Neural crest cell (in vitro differentiated cells): ENCODE results near the gene FRMD4A. TPM values are rescaled to one million over a fixed set of nuclear protein-coding genes. Genes with fewer than 3 reads are reported as not detected.
A peak's percentile ranks its signal among the peaks of the same experiment; 100 is the strongest.

Experiments
- DNase-seq: peaks from one replicate; pipeline ENCODE4 v3.0.0; 2021; ENCODE audit warnings: low read depth, mixed read lengths, low spot score
- H3K27ac Mint-ChIP-seq: one replicate; pipeline ENCODE4 v1.8.0; 2021; ENCODE audit warnings: mild to moderate bottlenecking, mixed read lengths; ENCODE audit not compliant: unreplicated experiment
- H3K27me3 Mint-ChIP-seq: 2 replicates; pipeline ENCODE4 v1.8.0; 2021; ENCODE audit warnings: low read depth, mild to moderate bottlenecking, mixed read lengths
- H3K36me3 Mint-ChIP-seq: 2 replicates; pipeline ENCODE4 v1.8.0; 2021; ENCODE audit warnings: low read depth, mild to moderate bottlenecking, mixed read lengths
- H3K4me1 Mint-ChIP-seq: 2 replicates; pipeline ENCODE4 v1.8.0; 2021; ENCODE audit warnings: mixed read lengths
- H3K4me3 Mint-ChIP-seq: one replicate; pipeline ENCODE4 v1.8.0; 2021; ENCODE audit warnings: mild to moderate bottlenecking, mixed read lengths
- H3K9me3 Mint-ChIP-seq: 2 replicates; pipeline ENCODE4 v1.8.0; 2021; ENCODE audit warnings: mixed read lengths
- total RNA-seq: library from RNA; stranded (reverse); gene quantifications from 2 replicates; pipeline ENCODE4 v1.2.1, GENCODE V29; 2021
- TF ChIP-seq, protein P1 (sequence below): fragments of 200-600 bp; sonication (generic); conservative IDR thresholded peaks from 2 replicates; pipeline ENCODE4 v1.5.0; 2021; ENCODE audit warnings: antibody characterized with exemption, mild to moderate bottlenecking

FRMD4A gene
- total RNA-seq, 1 donor from 2014 or later: 65.3 TPM

- H3K27ac Mint-ChIP-seq: no peak overlapping the region
- TF ChIP-seq, protein P1, sequence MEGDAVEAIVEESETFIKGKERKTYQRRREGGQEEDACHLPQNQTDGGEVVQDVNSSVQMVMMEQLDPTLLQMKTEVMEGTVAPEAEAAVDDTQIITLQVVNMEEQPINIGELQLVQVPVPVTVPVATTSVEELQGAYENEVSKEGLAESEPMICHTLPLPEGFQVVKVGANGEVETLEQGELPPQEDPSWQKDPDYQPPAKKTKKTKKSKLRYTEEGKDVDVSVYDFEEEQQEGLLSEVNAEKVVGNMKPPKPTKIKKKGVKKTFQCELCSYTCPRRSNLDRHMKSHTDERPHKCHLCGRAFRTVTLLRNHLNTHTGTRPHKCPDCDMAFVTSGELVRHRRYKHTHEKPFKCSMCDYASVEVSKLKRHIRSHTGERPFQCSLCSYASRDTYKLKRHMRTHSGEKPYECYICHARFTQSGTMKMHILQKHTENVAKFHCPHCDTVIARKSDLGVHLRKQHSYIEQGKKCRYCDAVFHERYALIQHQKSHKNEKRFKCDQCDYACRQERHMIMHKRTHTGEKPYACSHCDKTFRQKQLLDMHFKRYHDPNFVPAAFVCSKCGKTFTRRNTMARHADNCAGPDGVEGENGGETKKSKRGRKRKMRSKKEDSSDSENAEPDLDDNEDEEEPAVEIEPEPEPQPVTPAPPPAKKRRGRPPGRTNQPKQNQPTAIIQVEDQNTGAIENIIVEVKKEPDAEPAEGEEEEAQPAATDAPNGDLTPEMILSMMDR: no peak
- H3K4me3 Mint-ChIP-seq: no peak overlapping the region
- no peak for DNase-seq
- H3K4me1 Mint-ChIP-seq: peaks cover 4% of the 10 kb centered on the region
- no peaks in the 10 kb centered on the region for H3K27me3 Mint-ChIP-seq
- H3K36me3 Mint-ChIP-seq: no peaks in the 10 kb centered on the region
- H3K9me3 Mint-ChIP-seq: peaks cover 4% of the 10 kb centered on the region
These were observed 268.0 kb downstream of the FRMD4A start for GRCh38 chr10:14062528-14063260.

- TF ChIP-seq, protein P1: no peak
- DNase-seq: no peak
- H3K9me3 Mint-ChIP-seq: peaks cover 8% of the 10 kb centered on the region
- H3K4me1 Mint-ChIP-seq: peaks cover 23% of the 10 kb centered on the region
- no peaks in the 10 kb centered on the region for H3K27me3 Mint-ChIP-seq
- H3K36me3 Mint-ChIP-seq: peaks cover 2% of the 10 kb centered on the region
- H3K27ac Mint-ChIP-seq: no peak overlapping the region
- H3K4me3 Mint-ChIP-seq: no peak overlapping the region
These were observed 270.2 kb downstream of the FRMD4A start for GRCh38 chr10:14060320-14061070.

DNA sequence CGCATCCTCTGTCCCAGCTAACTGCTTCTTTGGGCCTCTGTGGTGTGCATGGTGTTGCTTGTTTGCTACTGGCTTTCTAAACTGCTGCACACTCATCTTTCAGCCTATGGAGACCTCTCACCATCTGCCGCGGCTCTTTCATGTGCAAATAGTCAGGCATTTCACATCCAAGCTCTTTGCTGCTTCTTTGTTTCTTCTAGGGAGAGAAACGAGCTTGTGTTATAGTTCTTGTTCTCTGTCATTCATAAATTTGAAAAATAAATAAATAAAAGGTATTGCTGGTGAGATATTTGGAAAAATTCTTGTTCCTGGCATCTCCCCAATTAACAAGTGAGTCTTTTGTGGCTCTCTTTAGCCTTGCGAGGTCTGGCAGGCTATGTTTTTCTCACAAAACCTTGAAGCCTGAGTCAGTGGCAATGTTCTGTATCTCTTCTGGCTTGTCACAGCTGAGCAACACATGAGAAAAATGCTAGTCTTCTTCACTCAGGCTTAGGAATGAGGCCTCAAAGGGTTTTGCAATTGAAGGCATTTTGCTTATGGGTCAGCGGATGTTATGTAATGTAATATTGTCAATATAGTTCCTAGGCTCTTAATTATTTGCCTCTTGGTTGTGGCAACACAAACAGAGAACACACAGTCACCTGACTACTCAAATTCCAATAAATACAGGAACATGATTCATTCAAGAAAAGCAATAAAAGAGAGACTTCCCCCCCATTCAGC, 274.0 kb downstream of the FRMD4A start:
- TF ChIP-seq, protein P1: no peak
- H3K36me3 Mint-ChIP-seq: peaks cover 12% of the 10 kb centered on the region
- H3K27ac Mint-ChIP-seq: peak overlapping the region; percentile 81
- no peaks in the 10 kb centered on the region for H3K27me3 Mint-ChIP-seq
- H3K4me1 Mint-ChIP-seq: peaks cover 38% of the 10 kb centered on the region
- DNase-seq: peak; percentile 33
- H3K9me3 Mint-ChIP-seq: peaks cover 4% of the 10 kb centered on the region
- peak overlapping the region; percentile 56 for H3K4me3 Mint-ChIP-seq

- no peak for DNase-seq
- peaks cover 4% of the 10 kb centered on the region for H3K9me3 Mint-ChIP-seq
- no peaks in the 10 kb centered on the region for H3K27me3 Mint-ChIP-seq
- H3K4me1 Mint-ChIP-seq: peaks cover 44% of the 10 kb centered on the region
- TF ChIP-seq, protein P1: no peak
- H3K4me3 Mint-ChIP-seq: no peak overlapping the region
- H3K27ac Mint-ChIP-seq: no peak overlapping the region
- peaks cover 12% of the 10 kb centered on the region for H3K36me3 Mint-ChIP-seq
These were observed 277.8 kb downstream of the FRMD4A start for GRCh38 chr10:14052931-14053330.

- H3K27ac Mint-ChIP-seq: no peak overlapping the region
- DNase-seq: no peak
- no peak overlapping the region for H3K4me3 Mint-ChIP-seq
- peaks cover 36% of the 10 kb centered on the region for H3K4me1 Mint-ChIP-seq
- H3K9me3 Mint-ChIP-seq: no peaks in the 10 kb centered on the region
- peaks cover 9% of the 10 kb centered on the region for H3K36me3 Mint-ChIP-seq
- TF ChIP-seq, protein P1: no peak
- H3K27me3 Mint-ChIP-seq: no peaks in the 10 kb centered on the region
These were observed 280.1 kb downstream of the FRMD4A start for GRCh38 chr10:14050598-14050997.
